BLaER1 (cell line): ENCODE measurements around the gene MAB21L2.

Source experiments
- H3K27ac ChIP-seq: shearing (Covaris generic); formaldehyde crosslinking; 2 replicates; pipeline ENCODE4 v1.8.1; 2022
- H3K27me3 ChIP-seq: shearing (Covaris generic); formaldehyde crosslinking; 2 replicates; pipeline ENCODE4 v1.8.1; 2022
- H3K36me3 ChIP-seq: shearing (Covaris generic); formaldehyde crosslinking; 2 replicates; pipeline ENCODE4 v1.8.1; 2022
- H3K4me1 ChIP-seq: shearing (Covaris generic); formaldehyde crosslinking; 2 replicates; pipeline ENCODE4 v1.8.1; 2022
- H3K4me2 ChIP-seq: shearing (Covaris generic); formaldehyde crosslinking; 2 replicates; pipeline ENCODE4 v1.8.1; 2022
- H3K4me3 ChIP-seq: shearing (Covaris generic); formaldehyde crosslinking; 2 replicates; pipeline ENCODE4 v1.8.1; 2022
- H3K9ac ChIP-seq: shearing (Covaris generic); formaldehyde crosslinking; 2 replicates; pipeline ENCODE4 v1.8.1; 2022
- H3K9me3 ChIP-seq: shearing (Covaris generic); formaldehyde crosslinking; 2 replicates; pipeline ENCODE4 v1.8.1; 2022
- H4K20me1 ChIP-seq: shearing (Covaris generic); formaldehyde crosslinking; 2 replicates; pipeline ENCODE4 v1.8.1; 2022
- Cebpa-rat ChIP-seq: shearing (Covaris generic); IDR thresholded peaks from 2 replicates; pipeline ENCODE4 v1.8.1; 2022

Gene MAB21L2

GRCh38 chr4:150599547-150599946 is 17.6 kb downstream of the MAB21L2 start:
- H4K20me1 ChIP-seq: no peaks in the 10 kb centered on the region
- H3K4me2 ChIP-seq: no peak overlapping the region
- H3K27ac ChIP-seq: no peak overlapping the region
- no peaks in the 10 kb centered on the region for H3K9me3 ChIP-seq
- H3K27me3 ChIP-seq: no peaks in the 10 kb centered on the region
- H3K4me3 ChIP-seq: no peak overlapping the region
- no peak for TF ChIP-seq Cebpa-rat
- no peaks in the 10 kb centered on the region for H3K4me1 ChIP-seq
- H3K36me3 ChIP-seq: no peaks in the 10 kb centered on the region
- no peak overlapping the region for H3K9ac ChIP-seq

DNA sequence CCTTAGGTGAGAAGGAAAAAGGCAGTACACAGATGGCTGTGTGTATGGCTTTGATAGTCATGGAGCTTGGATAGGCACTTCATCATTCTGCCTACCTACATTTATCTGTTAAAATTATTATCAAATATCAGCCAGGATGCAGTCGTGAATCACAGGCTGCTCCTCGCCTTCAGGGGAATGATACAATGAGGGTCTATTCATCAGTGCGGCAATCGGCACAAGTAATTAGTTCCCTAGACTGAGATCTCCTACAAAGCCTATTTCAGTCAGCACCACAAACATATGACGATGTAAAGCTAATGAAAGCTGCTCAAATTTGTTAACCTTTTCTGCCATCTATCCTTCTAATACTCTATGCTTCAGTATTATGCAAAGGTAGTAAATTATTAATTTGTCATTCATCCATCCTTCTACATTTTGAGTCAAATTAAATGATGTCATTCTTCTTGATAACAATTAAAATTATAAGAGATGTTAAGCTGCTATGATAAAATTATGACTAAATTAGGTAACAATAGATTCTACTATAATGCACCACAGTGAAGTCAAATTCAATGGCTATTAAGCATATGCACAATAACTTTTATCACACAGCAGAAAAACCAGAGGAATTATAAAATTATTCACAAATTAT is 19.0 kb downstream of the MAB21L2 start:
- Histone ChIP-seq H3K36me3 (no peaks in the 10 kb centered on the region), H3K27ac (no peak overlapping the region), H3K9me3 (no peaks in the 10 kb centered on the region), H3K9ac (no peak overlapping the region), H3K4me2 (no peak overlapping the region), H3K4me1 (no peaks in the 10 kb centered on the region), H3K4me3 (no peak overlapping the region), H4K20me1 (no peaks in the 10 kb centered on the region), H3K27me3 (no peaks in the 10 kb centered on the region)
- TF ChIP-seq Cebpa-rat: no peak

- Histone ChIP-seq H3K27me3 (no peaks in the 10 kb centered on the region), H3K4me3 (no peak overlapping the region), H3K27ac (no peak overlapping the region), H4K20me1 (no peaks in the 10 kb centered on the region), H3K4me1 (no peaks in the 10 kb centered on the region), H3K36me3 (no peaks in the 10 kb centered on the region), H3K9ac (no peak overlapping the region), H3K9me3 (no peaks in the 10 kb centered on the region), H3K4me2 (no peak overlapping the region)
- no peak for TF ChIP-seq Cebpa-rat
These were observed 27.2 kb downstream of the MAB21L2 start for GRCh38 chr4:150609131-150609530.

- no peak for TF ChIP-seq Cebpa-rat
- H3K27ac ChIP-seq: no peak overlapping the region
- H3K4me2 ChIP-seq: no peak overlapping the region
- no peaks in the 10 kb centered on the region for H3K4me1 ChIP-seq
- H3K4me3 ChIP-seq: no peak overlapping the region
- no peak overlapping the region for H3K9ac ChIP-seq
- no peaks in the 10 kb centered on the region for H3K9me3 ChIP-seq
- H3K36me3 ChIP-seq: no peaks in the 10 kb centered on the region
- H4K20me1 ChIP-seq: no peaks in the 10 kb centered on the region
- H3K27me3 ChIP-seq: no peaks in the 10 kb centered on the region
These were observed 37.1 kb downstream of the MAB21L2 start for GRCh38 chr4:150619042-150619441.

- H3K9me3 ChIP-seq: no peaks in the 10 kb centered on the region
- no peaks in the 10 kb centered on the region for H4K20me1 ChIP-seq
- no peak overlapping the region for H3K27ac ChIP-seq
- no peak for TF ChIP-seq Cebpa-rat
- no peak overlapping the region for H3K4me2 ChIP-seq
- no peaks in the 10 kb centered on the region for H3K27me3 ChIP-seq
- H3K4me1 ChIP-seq: no peaks in the 10 kb centered on the region
- H3K36me3 ChIP-seq: no peaks in the 10 kb centered on the region
- no peak overlapping the region for H3K4me3 ChIP-seq
- no peak overlapping the region for H3K9ac ChIP-seq
These were observed 42.1 kb downstream of the MAB21L2 start for GRCh38 chr4:150624055-150624454.

- no peak for TF ChIP-seq Cebpa-rat
- no peak overlapping the region for H3K4me3 ChIP-seq
- H3K4me1 ChIP-seq: no peaks in the 10 kb centered on the region
- no peaks in the 10 kb centered on the region for H3K9me3 ChIP-seq
- no peak overlapping the region for H3K9ac ChIP-seq
- H3K4me2 ChIP-seq: no peak overlapping the region
- H4K20me1 ChIP-seq: no peaks in the 10 kb centered on the region
- H3K27me3 ChIP-seq: no peaks in the 10 kb centered on the region
- H3K27ac ChIP-seq: no peak overlapping the region
- no peaks in the 10 kb centered on the region for H3K36me3 ChIP-seq
These were observed 43.1 kb downstream of the MAB21L2 start for GRCh38 chr4:150625033-150625432.

DNA sequence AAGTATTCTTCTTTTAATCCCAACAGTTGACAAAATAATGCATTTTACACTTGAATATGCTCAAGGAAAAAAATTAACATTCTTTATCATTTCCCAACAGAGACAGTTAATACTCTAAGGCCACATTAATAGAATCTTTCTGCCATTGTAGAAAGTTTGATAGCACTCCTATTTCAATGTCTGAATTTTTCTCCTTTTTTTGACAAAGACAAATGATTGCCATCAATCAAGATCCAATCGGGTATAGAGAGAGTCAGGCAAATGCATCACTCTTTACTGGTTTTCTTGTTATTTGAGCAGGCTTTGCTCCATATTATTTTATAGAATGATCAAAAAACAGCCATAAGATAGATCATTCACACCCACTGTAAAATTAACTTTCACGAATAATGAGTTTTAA is 46.1 kb downstream of the MAB21L2 start:
- H3K4me3 ChIP-seq: no peak overlapping the region
- H3K36me3 ChIP-seq: no peaks in the 10 kb centered on the region
- no peaks in the 10 kb centered on the region for H4K20me1 ChIP-seq
- H3K9me3 ChIP-seq: no peaks in the 10 kb centered on the region; the same call in 1 of the 2 replicates
- no peak for TF ChIP-seq Cebpa-rat
- no peak overlapping the region for H3K9ac ChIP-seq
- H3K27me3 ChIP-seq: no peaks in the 10 kb centered on the region
- H3K4me2 ChIP-seq: no peak overlapping the region
- H3K27ac ChIP-seq: no peak overlapping the region
- H3K4me1 ChIP-seq: no peaks in the 10 kb centered on the region

- Histone ChIP-seq H3K27me3 (no peaks in the 10 kb centered on the region), H3K9me3 (peaks cover 6% of the 10 kb centered on the region), H3K27ac (no peak overlapping the region), H3K4me2 (no peak overlapping the region), H3K36me3 (no peaks in the 10 kb centered on the region), H3K4me1 (no peaks in the 10 kb centered on the region), H3K4me3 (no peak overlapping the region), H3K9ac (no peak overlapping the region), H4K20me1 (no peaks in the 10 kb centered on the region)
- TF ChIP-seq Cebpa-rat: no peak
These were observed 50.7 kb downstream of the MAB21L2 start for GRCh38 chr4:150632639-150633038.
